ENCODE measurements around the gene SC5D.

The SC5D gene

GRCh38 chr11:121293288-121293594, 670 bp downstream of the SC5D start:
- DNase-seq = no peak

- no peak for DNase-seq
Observed at GRCh38 chr11:121295246-121296029, 2.9 kb downstream of the SC5D start.

GRCh38 chr11:121297872-121298271, 5.3 kb downstream of the SC5D start:
- no peak for DNase-seq

GRCh38 chr11:121298774-121299173, 6.2 kb downstream of the SC5D start:
- DNase-seq = no peak

GRCh38 chr11:121299417-121299816, 6.8 kb downstream of the SC5D start:
- no peak for DNase-seq

GRCh38 chr11:121300313-121300971, 7.9 kb downstream of the SC5D start:
- no peak for DNase-seq

- DNase-seq = no peak
Observed at GRCh38 chr11:121300972-121301699, 8.6 kb downstream of the SC5D start.

- DNase-seq = no peak
Observed at GRCh38 chr11:121304759-121305158, 12.2 kb downstream of the SC5D start.

- no peak for DNase-seq
Observed at GRCh38 chr11:121308816-121309215, 16.2 kb downstream of the SC5D start.

- DNase-seq = no peak
Observed at GRCh38 chr11:121309688-121310087, 17.1 kb downstream of the SC5D start.

- no peak for DNase-seq
Observed at GRCh38 chr11:121310908-121311307, 18.3 kb downstream of the SC5D start.

- DNase-seq = no peak
Observed at GRCh38 chr11:121311373-121311772, 18.8 kb downstream of the SC5D start.

- no peak for DNase-seq
Observed at GRCh38 chr11:121312483-121312882, 19.9 kb downstream of the SC5D start.

- peak; percentile 65 for DNase-seq
Observed at GRCh38 chr11:121318848-121319834, 26.6 kb downstream of the SC5D start.

GRCh38 chr11:121321614-121322243, 29.2 kb downstream of the SC5D start:
- DNase-seq = peak; percentile 49

- DNase-seq = no peak
Observed at GRCh38 chr11:121323046-121323607, 30.6 kb downstream of the SC5D start.

GRCh38 chr11:121326230-121326629, 33.7 kb downstream of the SC5D start:
- no peak for DNase-seq

GRCh38 chr11:121327553-121327952, 35.0 kb downstream of the SC5D start:
- no peak for DNase-seq

GRCh38 chr11:121328176-121328966, 35.8 kb downstream of the SC5D start:
- no peak for DNase-seq

GRCh38 chr11:121328967-121329679, 36.6 kb downstream of the SC5D start:
- peak; percentile 64 for DNase-seq

Measured in GF-D8 (cell line).